Measurements from ENCODE around the gene NUCB1. TPM values are rescaled to one million over a fixed set of nuclear protein-coding genes. Genes with fewer than 3 reads are reported as not detected.

NUCB1 gene
- total and polyA plus RNA-seq, 9 of the 15 experiments (the other 6 are each of a cell fraction or from before 2014, with no cell fraction given) = 3.1 to 153 (median 71.7) TPM

- TF ChIP-seq EWSR1 (IDR thresholded peaks at IDR 0.05; ENCODE audit: borderline replicate concordance, low read depth, partially characterized antibody) (no peak), ETV6 (IDR thresholded peaks at IDR 0.05; ENCODE audit: borderline replicate concordance in 1 of 2, low read depth in 2 of 2, low read length in 1 of 2) (no peak), ETV6 (CRISPR knock-in tag; IDR thresholded peaks at IDR 0.05; ENCODE audit: borderline replicate concordance) (no peak), POLR3A (IDR thresholded peaks at IDR 0.05; ENCODE audit: borderline replicate concordance, extremely low read depth, insufficient read depth, insufficient read length) (no peak), ARID1B (IDR thresholded peaks at IDR 0.05) (peak; percentile 57), SP2 (IDR thresholded peaks at IDR 0.05; ENCODE audit: extremely low read depth, low read depth, low read length, poor library complexity, severe bottlenecking) (no peak), NCOR1 (IDR thresholded peaks at IDR 0.05) (peak; percentile 50), MXI1 (IDR thresholded peaks at IDR 0.05; ENCODE audit: low read depth, low read length) (0 out of 2 replicates have a peak, but pooled peaks have one; percentile 26), PPARD (CRISPR knock-in tag; IDR thresholded peaks at IDR 0.05) (no peak), HDAC3 (IDR thresholded peaks at IDR 0.05; ENCODE audit: borderline replicate concordance, partially characterized antibody) (no peak), NFE2L1 (tag; IDR thresholded peaks at IDR 0.05; ENCODE audit: borderline replicate concordance, low read depth) (no peak), ZNF57 (CRISPR knock-in tag; IDR thresholded peaks at IDR 0.05) (no peak), ZNF197 (CRISPR knock-in tag; IDR thresholded peaks at IDR 0.05; ENCODE audit: low read depth) (0 out of 2 replicates have a peak, but pooled peaks have one; percentile 63), HMG20B (CRISPR knock-in tag; IDR thresholded peaks at IDR 0.05) (no peak), ARID3B (CRISPR knock-in tag; IDR thresholded peaks at IDR 0.05; ENCODE audit: borderline replicate concordance) (no peak), ZNF232 (CRISPR knock-in tag; IDR thresholded peaks at IDR 0.05) (no peak), KLF10 (CRISPR knock-in tag; IDR thresholded peaks at IDR 0.05) (no peak), GTF3C2 (IDR thresholded peaks at IDR 0.05; ENCODE audit: borderline replicate concordance, extremely low read depth, insufficient read length) (no peak), SP1 (CRISPR knock-in tag; IDR thresholded peaks at IDR 0.05) (peak; percentile 57; the same call in 1 of the 2 replicates), ZBTB8A (IDR thresholded peaks at IDR 0.05; ENCODE audit: partially characterized antibody) (no peak), TAL1 (IDR thresholded peaks at IDR 0.05) (no peak), RBBP5 (IDR thresholded peaks at IDR 0.05; ENCODE audit: borderline replicate concordance, insufficient read depth, low read length, poor library complexity, severe bottlenecking) (peak; percentile 20), RFX7 (CRISPR knock-in tag; IDR thresholded peaks at IDR 0.05) (no peak), HNRNPH1 (optimal IDR thresholded peaks at IDR 0.05; ENCODE audit: low read depth, low read length) (no peak)
Measured at GRCh38 chr19:48962029-48962848, 62.1 kb downstream of the NUCB1 start (continued).
